Right lobe of liver (tissue), 6 donors: ENCODE results near the gene DIP2C. TPM values are rescaled to one million over a fixed set of nuclear protein-coding genes. Genes with fewer than 3 reads are reported as not detected.
"Not testable (repeated sequence)": the region's sequence is repeated elsewhere in the genome, so short reads cannot be mapped to it uniquely, and the experiment has no call there.

Source experiments
- ATAC-seq, 4 donors: fragments of 200-7000 bp; cut with Tn5 transposase; one replicate each; pipeline ENCODE4 v1.9.1; 2020; ENCODE audit warnings: mild to moderate bottlenecking in 4 of 4, moderate library complexity in 4 of 4
- DNase-seq, 3 donors: peaks; one replicate each; pipeline ENCODE4 v3.0.0-alpha.2; 2020
- H3K27ac ChIP-seq, 3 donors: fragments of 200-600 bp; one replicate each; pipeline ENCODE4 v1.8.0; 2022
- H3K27me3 ChIP-seq, 2 donors: fragments of 200-600 bp; one replicate each; pipeline ENCODE4 v1.8.0; 2022
- H3K36me3 ChIP-seq, 4 donors: fragments of 200-600 bp; sonication (generic) in 1 of 4; one replicate each; pipeline versions ENCODE4 v1.5.1 to v1.8.0; 2017 to 2022; ENCODE audit warnings: control low read depth in 1 of 4
- H3K4me1 ChIP-seq, 4 donors: fragments of 200-600 bp; sonication (generic) in 1 of 4; one replicate each; pipeline versions ENCODE4 v1.5.1 to v1.8.0; 2017 to 2022; ENCODE audit warnings: control low read depth in 1 of 4
- H3K4me3 ChIP-seq, 3 donors: fragments of 200-600 bp; one replicate each; pipeline ENCODE4 v1.8.0; 2022
- H3K9me3 ChIP-seq, 4 donors: fragments of 200-600 bp; sonication (generic) in 1 of 4; one replicate each; pipeline versions ENCODE4 v1.5.1 to v1.8.0; 2017 to 2022; ENCODE audit warnings: control low read depth in 1 of 4
- POLR2A ChIP-seq: fragments of 450-650 bp; IDR thresholded peaks from one replicate; pipeline ENCODE4 v1.6.1; 2017; ENCODE audit warnings: antibody characterized with exemption, mild to moderate bottlenecking
- WGBS: methylation state at CpG from one replicate; pipeline ENCODE4 v1.1.6; 2018; ENCODE audit warnings: low coverage, low lambda C conversion rate; ENCODE audit not compliant: insufficient coverage; ENCODE audit errors: missing lambda C conversion rate; 5-methylcytosine and 5-hydroxymethylcytosine counted together
- intact Hi-C, 2 donors: fragments of 100-400 bp; cut with DNase I; formaldehyde crosslinking; loops; one replicate each; pipeline versions ENCODE4 v1.11.2 to v1.14.1; 2022
- total RNA-seq, 6 experiments: library from RNA; depleted of rRNA in 2 of 6; stranded (reverse); fragments of >200 nt in 2 of 6; fragmentation: NEBNext Ultra II Directional in 3 of 6; extraction: Animal tissue kit (Norgen Biotek cat#: 25700) in 3 of 6; gene quantifications; one replicate each; pipeline versions ENCODE4 v1.1.0 to v1.2.4, GENCODE V29; 2016 to 2023
- TF ChIP-seq, protein P1 (sequence below), 4 donors: fragments of 200-600 bp in 3 of 4; fragments of 450-650 bp in 1 of 4; IDR thresholded peaks; one replicate each; pipeline versions ENCODE4 v1.5.1 to v1.8.0; 2016 to 2022; ENCODE audit warnings: antibody characterized with exemption in 4 of 4, mild to moderate bottlenecking in 2 of 4
- donor health status: DM: no; HTN: yes; CAD: no.
- donor health status: DM: no; HTN: no; CAD: no.
- donor health status: DM: no; HTN: no; CAD: no.
- donor health status: DM: no; HTN: yes; CAD: no.
- donor health status: DM: no; HTN: yes; CAD: no.

Gene DIP2C
- total RNA-seq, 6 experiments from 2014 or later = 8.0 to 13.5 (median 11.7) TPM

DNA sequence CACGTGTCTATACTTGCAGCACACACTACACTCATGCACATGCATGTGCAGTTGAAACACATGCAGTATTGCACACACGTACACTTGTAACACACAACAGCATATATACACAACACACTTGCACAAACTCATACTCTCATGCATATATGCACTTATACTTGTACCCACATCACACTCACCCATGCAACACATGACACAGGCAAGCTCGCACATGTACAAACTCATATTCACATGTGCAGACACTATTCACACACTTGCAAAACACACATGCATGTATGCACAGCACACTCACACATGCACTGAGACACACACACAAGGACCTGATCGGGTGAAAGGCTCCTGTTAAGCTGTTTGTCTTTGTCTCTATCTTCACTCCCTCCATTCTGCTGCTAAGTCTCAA, 384.4 kb downstream of the DIP2C start:
- no peaks in the 10 kb centered on the region for H3K36me3 ChIP-seq
- no peak for ATAC-seq
- H3K27ac ChIP-seq = no peak overlapping the region
- no peak for DNase-seq
- intact Hi-C loops = no loop called here
- H3K9me3 ChIP-seq = no peaks in the 10 kb centered on the region
- WGBS = 92% methylated on average over 3 of the region's 4 CpGs
- H3K27me3 ChIP-seq = no peaks in the 10 kb centered on the region
- H3K4me1 ChIP-seq = peaks cover 0 to 31% (median 15%) of the 10 kb centered on the region in 4 donors
- TF ChIP-seq, protein P1, sequence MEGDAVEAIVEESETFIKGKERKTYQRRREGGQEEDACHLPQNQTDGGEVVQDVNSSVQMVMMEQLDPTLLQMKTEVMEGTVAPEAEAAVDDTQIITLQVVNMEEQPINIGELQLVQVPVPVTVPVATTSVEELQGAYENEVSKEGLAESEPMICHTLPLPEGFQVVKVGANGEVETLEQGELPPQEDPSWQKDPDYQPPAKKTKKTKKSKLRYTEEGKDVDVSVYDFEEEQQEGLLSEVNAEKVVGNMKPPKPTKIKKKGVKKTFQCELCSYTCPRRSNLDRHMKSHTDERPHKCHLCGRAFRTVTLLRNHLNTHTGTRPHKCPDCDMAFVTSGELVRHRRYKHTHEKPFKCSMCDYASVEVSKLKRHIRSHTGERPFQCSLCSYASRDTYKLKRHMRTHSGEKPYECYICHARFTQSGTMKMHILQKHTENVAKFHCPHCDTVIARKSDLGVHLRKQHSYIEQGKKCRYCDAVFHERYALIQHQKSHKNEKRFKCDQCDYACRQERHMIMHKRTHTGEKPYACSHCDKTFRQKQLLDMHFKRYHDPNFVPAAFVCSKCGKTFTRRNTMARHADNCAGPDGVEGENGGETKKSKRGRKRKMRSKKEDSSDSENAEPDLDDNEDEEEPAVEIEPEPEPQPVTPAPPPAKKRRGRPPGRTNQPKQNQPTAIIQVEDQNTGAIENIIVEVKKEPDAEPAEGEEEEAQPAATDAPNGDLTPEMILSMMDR (IDR thresholded peaks at IDR 0.05) = no peak
- TF ChIP-seq POLR2A = no peak
- H3K4me3 ChIP-seq = no peak overlapping the region

DNA sequence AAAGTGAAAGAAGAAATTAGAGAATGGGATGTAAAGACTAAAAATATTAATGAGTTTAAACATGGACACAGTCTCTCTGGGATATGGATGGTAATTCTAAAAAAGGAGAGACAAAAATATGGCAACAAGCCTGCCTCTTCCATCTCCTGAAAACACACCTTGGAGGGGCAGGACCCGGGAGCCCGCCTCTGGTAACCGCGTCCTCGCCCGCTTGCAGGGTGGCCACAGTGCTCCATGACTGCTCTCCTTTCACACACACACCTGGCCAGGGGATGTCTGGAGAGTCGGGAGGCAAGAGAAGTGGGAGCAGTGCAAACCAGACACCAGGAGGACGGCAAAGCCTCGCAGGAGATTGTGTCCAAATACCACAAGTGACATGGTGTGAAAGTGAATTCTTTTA, 387.9 kb downstream of the DIP2C start:
- Histone ChIP-seq H3K4me1 (peaks cover 0 to 4% (median 2%) of the 10 kb centered on the region in 4 donors), H3K27ac (no peak overlapping the region), H3K27me3 (no peaks in the 10 kb centered on the region), H3K4me3 (no peak overlapping the region), H3K36me3 (no peaks in the 10 kb centered on the region), H3K9me3 (no peaks in the 10 kb centered on the region)
- TF ChIP-seq, protein P1 (IDR thresholded peaks at IDR 0.05) = no peak
- TF ChIP-seq POLR2A = no peak
- ATAC-seq (no peak), DNase-seq (no peak)
- WGBS = no CpG with 5 or more reads among the region's 9 CpGs
- intact Hi-C loops = no loop called here

DNA sequence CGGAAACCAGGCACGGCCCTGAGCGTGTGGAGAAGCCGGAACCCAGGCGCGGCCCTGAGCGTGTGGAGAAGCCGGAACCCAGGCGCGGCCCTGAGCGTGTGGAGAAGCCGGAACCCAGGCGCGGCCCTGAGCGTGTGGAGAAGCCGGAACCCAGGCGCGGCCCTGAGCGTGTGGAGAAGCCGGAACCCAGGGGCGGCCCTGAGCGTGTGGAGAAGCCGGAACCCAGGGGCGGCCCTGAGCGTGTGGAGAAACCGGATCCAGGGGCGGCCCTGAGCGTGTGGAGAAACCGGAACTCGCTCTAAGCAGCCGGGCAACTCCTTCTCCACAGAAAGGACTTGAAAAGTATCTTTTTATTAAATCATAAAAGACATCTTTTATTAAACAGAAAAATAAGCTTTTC, 388.9 kb downstream of the DIP2C start:
- intact Hi-C loops, DNase-seq, ATAC-seq: not testable (repeated sequence)

DNA sequence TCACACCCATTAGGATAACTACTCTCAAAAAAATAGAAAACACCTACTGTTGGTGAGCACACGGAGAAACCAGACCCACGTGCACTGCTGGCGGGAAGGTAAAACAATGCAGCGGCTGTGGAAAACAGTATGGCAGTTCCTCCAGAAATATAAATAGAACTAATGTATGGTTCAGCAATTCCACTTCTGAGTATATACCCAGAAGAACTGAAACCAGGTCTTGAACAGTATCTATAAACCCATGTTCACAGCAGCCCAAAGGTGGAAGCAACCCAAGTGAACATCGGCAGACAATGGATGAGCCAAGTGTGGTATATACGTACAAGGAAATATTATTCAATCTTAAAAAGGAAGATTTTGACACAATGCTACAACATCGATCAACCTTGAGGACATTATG, 389.5 kb downstream of the DIP2C start:
- no peaks in the 10 kb centered on the region for H3K27me3 ChIP-seq
- intact Hi-C loops = no loop called here
- H3K36me3 ChIP-seq = no peaks in the 10 kb centered on the region
- H3K4me1 ChIP-seq = no peaks in the 10 kb centered on the region
- DNase-seq = no peak
- no peak overlapping the region for H3K27ac ChIP-seq
- H3K9me3 ChIP-seq = no peaks in the 10 kb centered on the region
- TF ChIP-seq POLR2A = no peak
- TF ChIP-seq, protein P1 (IDR thresholded peaks at IDR 0.05) = no peak
- H3K4me3 ChIP-seq = no peak overlapping the region
- 93% methylated on average over 7 of the region's 7 CpGs for WGBS
- no peak for ATAC-seq

More for the DNA sequence above, 388.9 kb downstream of the DIP2C start:
- WGBS = 93% methylated on average over 21 of the region's 31 CpGs
- H3K36me3 ChIP-seq, H3K4me3 ChIP-seq, H3K9me3 ChIP-seq, H3K27me3 ChIP-seq, H3K4me1 ChIP-seq, H3K27ac ChIP-seq: not testable (repeated sequence)

DNA sequence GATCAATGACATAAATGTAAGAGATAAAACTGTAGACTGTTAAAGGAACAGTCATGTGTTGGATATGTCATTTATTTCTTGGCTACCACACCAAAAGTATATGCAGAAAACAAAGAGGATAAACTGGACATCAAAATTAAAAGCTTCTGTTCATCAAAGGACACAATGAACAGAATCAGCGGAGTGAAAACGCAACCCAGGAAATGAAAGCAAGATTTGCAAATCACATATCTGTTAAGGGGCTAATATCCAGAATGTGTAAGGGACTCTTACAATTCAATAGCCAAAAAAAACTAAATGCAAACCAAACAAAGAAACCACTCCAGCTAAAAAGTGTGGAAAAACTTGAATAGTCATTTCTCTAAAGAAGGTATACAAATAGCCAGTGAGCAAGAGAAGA, 390.0 kb downstream of the DIP2C start:
- Histone ChIP-seq H3K36me3 (no peaks in the 10 kb centered on the region), H3K4me3 (no peak overlapping the region), H3K27ac (no peak overlapping the region), H3K4me1 (no peaks in the 10 kb centered on the region), H3K9me3 (no peaks in the 10 kb centered on the region), H3K27me3 (no peaks in the 10 kb centered on the region)
- WGBS = 88% methylated on average over 2 of the region's 2 CpGs
- intact Hi-C loops = no loop called here
- TF ChIP-seq, protein P1 (IDR thresholded peaks at IDR 0.05) = no peak
- TF ChIP-seq POLR2A = no peak
- DNase-seq (no peak), ATAC-seq (no peak)
